WTC11 (cell line): ENCODE measurements around the gene RFX4. TPM values are rescaled to one million over a fixed set of nuclear protein-coding genes. Genes with fewer than 3 reads are reported as not detected.

Experiments used
- ATAC-seq: fragments of 200-7000 bp; cut with Tn5 transposase; 2 replicates; pipeline ENCODE4 v1.10.0; 2021; ENCODE audit warnings: mild to moderate bottlenecking, moderate library complexity
- CTCF ChIA-PET: fragments of 300-600 bp; sonication (Branson Sonifier 250); formaldehyde crosslinking; loops from one replicate; lab custom pipeline; 2021; ENCODE audit warnings: antibody characterized with exemption; lab: Charles Lee
- POLR2A ChIA-PET: fragments of 350-600 bp; sonication (Branson Sonifier 250); formaldehyde crosslinking; loops from one replicate; lab custom pipeline; 2021; ENCODE audit warnings: antibody characterized with exemption; lab: Charles Lee
- DNase-seq: peaks from one replicate; pipeline ENCODE4 v3.0.0; 2021; ENCODE audit warnings: low spot score
- H3K27ac Mint-ChIP-seq: 2 replicates; pipeline ENCODE4 v1.8.0; 2021; ENCODE audit warnings: mixed read lengths
- H3K27me3 Mint-ChIP-seq: 2 replicates; pipeline ENCODE4 v1.8.0; 2021; ENCODE audit warnings: low read depth, mild to moderate bottlenecking, moderate library complexity, mixed read lengths
- H3K36me3 Mint-ChIP-seq: 2 replicates; pipeline ENCODE4 v1.8.0; 2021; ENCODE audit warnings: mixed read lengths
- H3K4me1 Mint-ChIP-seq: 2 replicates; pipeline ENCODE4 v1.8.0; 2022; ENCODE audit warnings: mixed read lengths
- H3K4me3 Mint-ChIP-seq: 2 replicates; pipeline ENCODE4 v1.8.0; 2021; ENCODE audit warnings: mild to moderate bottlenecking, moderate library complexity, mixed read lengths
- H3K9me3 Mint-ChIP-seq: 2 replicates; pipeline ENCODE4 v1.8.0; 2021; ENCODE audit warnings: mixed read lengths
- ARID4B ChIP-seq: sonication (generic); formaldehyde crosslinking; IDR thresholded peaks from 2 replicates; pipeline ENCODE4 v1.8.0; 2023; ENCODE audit warnings: missing genetic modification reagents, mild to moderate bottlenecking, borderline replicate concordance
- CBFB ChIP-seq: sonication (generic); formaldehyde crosslinking; IDR thresholded peaks from 2 replicates; pipeline ENCODE4 v1.8.1; 2022; ENCODE audit warnings: mild to moderate bottlenecking, low read depth, missing genetic modification reagents
- CREM ChIP-seq: sonication (generic); formaldehyde crosslinking; IDR thresholded peaks from 2 replicates; pipeline ENCODE4 v1.8.1; 2022; ENCODE audit warnings: mild to moderate bottlenecking, missing genetic modification reagents, moderate library complexity
- CTCF ChIP-seq: fragments of 200-600 bp; IDR thresholded peaks from 2 replicates; pipeline ENCODE4 v1.8.0; 2022; ENCODE audit warnings: antibody characterized with exemption
- FOXP1 ChIP-seq: sonication (generic); formaldehyde crosslinking; IDR thresholded peaks from 2 replicates; pipeline ENCODE4 v1.8.0; 2022; ENCODE audit warnings: missing genetic modification reagents, mild to moderate bottlenecking, moderate library complexity, borderline replicate concordance
- MAX ChIP-seq: sonication (generic); formaldehyde crosslinking; IDR thresholded peaks from 2 replicates; pipeline ENCODE4 v1.8.0; 2022; ENCODE audit warnings: mild to moderate bottlenecking, missing genetic modification reagents
- NFATC4 ChIP-seq: fragments of 250-450 bp; sonication (Bioruptor Pico); IDR thresholded peaks from 2 replicates; pipeline ENCODE4 v1.9.0; 2021; ENCODE audit warnings: mild to moderate bottlenecking
- NFE2L1 ChIP-seq: sonication (generic); formaldehyde crosslinking; IDR thresholded peaks from 2 replicates; pipeline ENCODE4 v1.8.1; 2023; ENCODE audit warnings: missing genetic modification reagents
- NR1H2 ChIP-seq: sonication (generic); formaldehyde crosslinking; IDR thresholded peaks from 2 replicates; pipeline ENCODE4 v1.9.0; 2021; ENCODE audit warnings: mild to moderate bottlenecking, moderate library complexity, missing genetic modification reagents
- NR3C1 ChIP-seq: sonication (generic); formaldehyde crosslinking; conservative IDR thresholded peaks from 2 replicates; pipeline ENCODE4 v1.8.1; 2023; ENCODE audit warnings: low read depth, mild to moderate bottlenecking, missing genetic modification reagents
- TEAD1 ChIP-seq: sonication (generic); formaldehyde crosslinking; IDR thresholded peaks from 2 replicates; pipeline ENCODE4 v1.8.0; 2022; ENCODE audit warnings: mild to moderate bottlenecking, missing genetic modification reagents
- TEAD4 ChIP-seq: sonication (generic); formaldehyde crosslinking; IDR thresholded peaks from 2 replicates; pipeline ENCODE4 v1.8.0; 2022; ENCODE audit warnings: mild to moderate bottlenecking, missing genetic modification reagents
- total RNA-seq: library from RNA; stranded (reverse); gene quantifications from 3 replicates; pipeline ENCODE4 v1.2.3, GENCODE V29; 2021
- TF ChIP-seq, protein P1 (sequence below): sonication (generic); formaldehyde crosslinking; IDR thresholded peaks from 2 replicates; pipeline ENCODE4 v1.8.1; 2023; ENCODE audit warnings: mild to moderate bottlenecking, moderate library complexity, missing genetic modification reagents
- TF ChIP-seq, protein P2 (sequence below): sonication (generic); formaldehyde crosslinking; IDR thresholded peaks from 2 replicates; pipeline ENCODE4 v1.8.1; 2023; ENCODE audit warnings: mild to moderate bottlenecking, missing genetic modification reagents, moderate library complexity
- TF ChIP-seq, protein P3 (sequence below): sonication (generic); formaldehyde crosslinking; IDR thresholded peaks from 2 replicates; pipeline ENCODE4 v1.8.0; 2022; ENCODE audit warnings: mild to moderate bottlenecking, missing genetic modification reagents

The RFX4 gene
- total RNA-seq, 1 experiment from 2014 or later, result 0.26 TPM

DNA sequence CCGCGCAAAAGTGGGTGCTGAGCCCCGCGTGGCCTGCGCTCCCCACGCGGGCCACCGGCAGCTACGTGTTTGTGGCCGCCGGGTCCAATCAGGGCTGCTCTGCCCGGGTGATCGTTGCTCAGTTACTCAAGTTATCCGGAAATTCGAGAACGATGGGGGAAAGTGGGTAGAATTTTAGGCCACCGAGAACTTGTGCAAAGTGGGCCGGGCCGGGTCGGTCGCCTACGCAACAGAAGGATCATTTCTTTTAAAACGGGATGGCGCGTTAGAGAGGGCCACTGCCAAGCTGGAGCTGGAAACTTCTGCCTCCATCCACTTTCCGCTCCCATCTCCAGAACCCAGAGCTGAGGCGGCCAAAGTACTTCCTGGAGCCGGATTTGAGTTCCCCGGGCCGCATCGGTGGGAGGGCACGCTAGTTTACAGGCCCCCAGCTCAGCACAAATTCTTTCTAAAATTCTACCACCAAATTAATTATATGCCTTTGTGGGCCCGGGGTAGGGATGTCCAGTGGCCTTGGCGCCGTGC, 3.5 kb downstream of the RFX4 start (continued):
- TF ChIP-seq ARID4B (CRISPR knock-in tag), result no peak
- no peak for TF ChIP-seq NR1H2 (CRISPR knock-in tag)
- TF ChIP-seq, protein P1, sequence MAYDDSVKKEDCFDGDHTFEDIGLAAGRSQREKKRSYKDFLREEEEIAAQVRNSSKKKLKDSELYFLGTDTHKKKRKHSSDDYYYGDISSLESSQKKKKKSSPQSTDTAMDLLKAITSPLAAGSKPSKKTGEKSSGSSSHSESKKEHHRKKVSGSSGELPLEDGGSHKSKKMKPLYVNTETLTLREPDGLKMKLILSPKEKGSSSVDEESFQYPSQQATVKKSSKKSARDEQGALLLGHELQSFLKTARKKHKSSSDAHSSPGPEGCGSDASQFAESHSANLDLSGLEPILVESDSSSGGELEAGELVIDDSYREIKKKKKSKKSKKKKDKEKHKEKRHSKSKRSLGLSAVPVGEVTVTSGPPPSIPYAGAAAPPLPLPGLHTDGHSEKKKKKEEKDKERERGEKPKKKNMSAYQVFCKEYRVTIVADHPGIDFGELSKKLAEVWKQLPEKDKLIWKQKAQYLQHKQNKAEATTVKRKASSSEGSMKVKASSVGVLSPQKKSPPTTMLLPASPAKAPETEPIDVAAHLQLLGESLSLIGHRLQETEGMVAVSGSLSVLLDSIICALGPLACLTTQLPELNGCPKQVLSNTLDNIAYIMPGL (CRISPR knock-in tag), result no peak
- no peak for TF ChIP-seq TEAD4 (CRISPR knock-in tag)
- TF ChIP-seq NR3C1 (CRISPR knock-in tag), result no peak
- no peak for TF ChIP-seq NFE2L1 (CRISPR knock-in tag)
- no peak for TF ChIP-seq NFATC4 (CRISPR knock-in tag)
- no peak for TF ChIP-seq CTCF

DNA sequence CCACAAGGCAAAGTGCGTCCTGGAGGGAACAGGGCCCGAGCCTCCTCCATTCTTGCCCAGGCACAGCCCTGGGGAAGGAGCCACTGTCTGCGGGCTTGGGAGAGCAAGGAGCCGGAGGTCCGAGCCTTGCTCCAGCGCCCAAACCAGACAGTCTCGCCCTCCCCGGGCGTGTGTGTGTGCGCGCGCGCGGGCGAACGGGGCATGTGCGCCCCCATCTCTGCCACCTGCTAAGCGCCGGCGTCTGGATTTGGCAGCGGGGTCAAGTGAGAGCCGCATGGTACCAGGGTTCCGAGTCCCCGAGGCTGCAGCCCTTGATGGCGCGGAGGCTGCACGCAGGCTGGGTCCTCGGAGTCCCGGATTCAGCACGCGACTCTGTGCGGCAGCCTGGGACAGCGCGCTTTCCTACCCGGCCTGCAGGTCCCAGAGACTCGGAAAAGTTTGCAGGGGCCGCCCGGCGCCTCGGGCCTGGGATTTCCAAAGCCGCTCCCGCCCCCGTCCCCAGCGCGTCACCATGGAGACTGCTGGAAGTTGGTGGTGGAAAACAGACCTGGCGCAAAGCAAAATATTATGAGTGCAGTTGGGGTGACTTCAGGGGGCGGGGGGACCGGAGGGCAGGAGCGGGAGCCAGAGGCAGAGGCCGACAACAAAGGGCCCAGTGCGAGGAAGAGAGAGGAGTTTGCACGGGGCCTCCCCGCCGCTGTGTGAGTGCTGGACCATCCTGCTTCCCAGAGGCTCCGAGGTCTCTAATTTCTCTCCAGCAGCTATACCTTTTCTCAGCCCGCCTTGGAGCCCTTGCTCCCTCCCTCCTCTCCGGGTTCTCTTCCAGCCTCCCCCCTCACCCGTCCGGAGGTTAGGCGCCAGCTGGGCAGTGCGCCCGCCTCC, 4.2 kb downstream of the RFX4 start:
- CTCF ChIA-PET, result interaction anchor here (1.1 to 3.1 kb wide), 3 partner anchors 229 to 332 kb away, joined by 3 to 20 read pairs (median 5); partner anchors contain the start of gene POLR3B
- Mint-ChIP-seq H3K4me1 (peaks cover 34% of the 10 kb centered on the region), H3K9me3 (no peaks in the 10 kb centered on the region), H3K27me3 (peaks cover 95% of the 10 kb centered on the region), H3K27ac (no peak overlapping the region), H3K4me3 (peak overlapping the region; percentile 79), H3K36me3 (no peaks in the 10 kb centered on the region)
- POLR2A ChIA-PET, result interaction anchor here (0.7 kb wide), 1 partner anchor 13 kb away, joined by 3 read pairs; no protein-coding TSS in a partner anchor
- peak; percentile 41 for ATAC-seq
- DNase-seq, result peak; percentile 69
- TF ChIP-seq TEAD1 (CRISPR knock-in tag) (no peak), CREM (no peak), FOXP1 (peak; percentile 41; the same call in 1 of the 2 replicates), CBFB (CRISPR knock-in tag) (no peak), MAX (CRISPR knock-in tag) (peak; percentile 41; the same call in 1 of the 2 replicates)
- TF ChIP-seq, protein P2, sequence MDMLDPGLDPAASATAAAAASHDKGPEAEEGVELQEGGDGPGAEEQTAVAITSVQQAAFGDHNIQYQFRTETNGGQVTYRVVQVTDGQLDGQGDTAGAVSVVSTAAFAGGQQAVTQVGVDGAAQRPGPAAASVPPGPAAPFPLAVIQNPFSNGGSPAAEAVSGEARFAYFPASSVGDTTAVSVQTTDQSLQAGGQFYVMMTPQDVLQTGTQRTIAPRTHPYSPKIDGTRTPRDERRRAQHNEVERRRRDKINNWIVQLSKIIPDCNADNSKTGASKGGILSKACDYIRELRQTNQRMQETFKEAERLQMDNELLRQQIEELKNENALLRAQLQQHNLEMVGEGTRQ (CRISPR knock-in tag), result no peak; the same call in 1 of the 2 replicates
- TF ChIP-seq, protein P3, sequence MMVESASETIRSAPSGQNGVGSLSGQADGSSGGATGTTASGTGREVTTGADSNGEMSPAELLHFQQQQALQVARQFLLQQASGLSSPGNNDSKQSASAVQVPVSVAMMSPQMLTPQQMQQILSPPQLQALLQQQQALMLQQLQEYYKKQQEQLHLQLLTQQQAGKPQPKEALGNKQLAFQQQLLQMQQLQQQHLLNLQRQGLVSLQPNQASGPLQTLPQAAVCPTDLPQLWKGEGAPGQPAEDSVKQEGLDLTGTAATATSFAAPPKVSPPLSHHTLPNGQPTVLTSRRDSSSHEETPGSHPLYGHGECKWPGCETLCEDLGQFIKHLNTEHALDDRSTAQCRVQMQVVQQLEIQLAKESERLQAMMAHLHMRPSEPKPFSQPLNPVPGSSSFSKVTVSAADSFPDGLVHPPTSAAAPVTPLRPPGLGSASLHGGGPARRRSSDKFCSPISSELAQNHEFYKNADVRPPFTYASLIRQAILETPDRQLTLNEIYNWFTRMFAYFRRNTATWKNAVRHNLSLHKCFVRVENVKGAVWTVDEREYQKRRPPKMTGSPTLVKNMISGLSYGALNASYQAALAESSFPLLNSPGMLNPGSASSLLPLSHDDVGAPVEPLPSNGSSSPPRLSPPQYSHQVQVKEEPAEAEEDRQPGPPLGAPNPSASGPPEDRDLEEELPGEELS (CRISPR knock-in tag), result 0 out of 2 replicates have a peak, but pooled peaks have one; percentile 16
